ENCODE measurements around the gene BAG3.

DNA sequence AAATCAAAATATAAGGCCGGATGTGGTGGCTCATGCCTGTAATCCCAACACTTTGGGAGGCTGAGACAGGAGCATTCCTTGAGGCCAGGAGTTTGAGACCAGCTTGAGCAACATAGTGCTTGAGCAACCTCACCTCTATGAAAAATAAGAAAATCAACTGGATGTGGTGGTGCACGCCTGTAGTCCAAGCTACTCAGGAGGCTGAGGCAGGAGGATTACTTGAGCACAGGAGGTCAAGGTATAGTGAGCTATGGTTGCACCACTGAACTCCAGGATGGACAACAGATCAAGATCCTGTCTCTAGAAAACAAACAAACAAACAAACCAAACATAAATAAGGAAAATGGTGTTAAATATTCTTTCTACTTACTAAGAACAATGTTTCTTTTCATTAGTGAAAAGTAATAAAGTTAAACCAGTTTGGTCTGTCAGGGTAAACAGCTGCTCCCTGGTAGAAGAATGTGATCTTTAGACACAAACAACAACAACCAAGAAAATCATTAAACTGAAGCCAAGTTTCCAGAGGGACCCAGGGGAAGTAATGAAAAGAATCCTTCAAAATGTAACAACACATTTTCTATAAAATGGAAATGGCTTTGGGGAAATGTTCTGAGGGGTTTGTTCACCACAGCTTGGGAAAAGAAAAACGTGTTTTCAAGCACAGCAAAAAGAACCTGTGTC lies 17.5 kb upstream of the BAG3 start:
- TF ChIP-seq POLR2A (IDR thresholded peaks at IDR 0.05; ENCODE audit: low read depth, low read length), result no peak
- TF ChIP-seq POLR2AphosphoS5 (IDR thresholded peaks at IDR 0.05; ENCODE audit: low read depth, low read length), result no peak
- TF ChIP-seq TAF1 (IDR thresholded peaks at IDR 0.05; ENCODE audit: borderline replicate concordance, low read depth, low read length), result no peak

All from GM12892 (cell line).